H1 (cell line): ENCODE data around the gene COLEC11.

Experiments used
- EZH2 ChIP-seq: fragments of 200-600 bp; sonication (generic); IDR thresholded peaks from 2 replicates; pipeline ENCODE4 v1.7.1; 2012; ENCODE audit warnings: low read depth, mild to moderate bottlenecking, moderate library complexity, low read length, inconsistent platforms; ENCODE audit not compliant: severe bottlenecking
- POLR2A ChIP-seq, 2 experiments: IDR thresholded peaks; 1 replicate in 1 of 2; 2 replicates in 1 of 2; pipeline ENCODE4 v1.6.1; 2011; ENCODE audit warnings: low read depth in 2 of 2, low read length in 2 of 2, mild to moderate bottlenecking in 2 of 2; ENCODE audit errors: control extremely low read depth in 1 of 2
- POLR2AphosphoS5 ChIP-seq: IDR thresholded peaks from 2 replicates; pipeline ENCODE4 v1.6.1; 2011; ENCODE audit warnings: low read depth, low read length
- TF ChIP-seq, protein P1 (sequence below), 3 experiments: IDR thresholded peaks; 1 replicate in 2 of 3; 2 replicates in 1 of 3; pipeline versions ENCODE4 v1.5.1 to v1.6.1; 2011; ENCODE audit warnings: low read length in 3 of 3, mild to moderate bottlenecking in 3 of 3, inconsistent platforms in 2 of 3, low read depth in 1 of 3, moderate library complexity in 1 of 3; ENCODE audit not compliant: insufficient read depth in 1 of 3; ENCODE audit errors: control extremely low read depth in 1 of 3
- TF ChIP-seq, protein P2 (sequence below): IDR thresholded peaks from 2 replicates; pipeline ENCODE4 v1.6.1; 2012; ENCODE audit warnings: low read length, inconsistent platforms

DNA sequence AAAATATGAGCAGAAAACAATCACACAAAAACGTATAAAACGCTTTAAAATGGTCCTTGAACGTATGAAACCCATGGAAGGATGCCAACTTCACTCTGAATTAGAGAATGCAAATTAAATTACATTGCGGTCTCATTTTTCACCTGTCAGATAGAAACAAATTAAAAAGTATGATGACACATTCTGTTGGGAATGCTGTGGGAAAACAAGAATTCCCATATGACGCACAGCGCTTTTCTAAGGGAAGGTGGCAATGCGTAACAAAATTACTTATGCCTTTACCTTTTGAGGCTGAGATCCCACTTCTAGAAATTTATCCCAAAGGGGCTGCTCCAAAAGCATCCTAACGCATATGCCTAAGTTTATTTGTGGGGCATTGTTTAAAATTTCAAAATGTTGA is 23.6 kb upstream of the COLEC11 start:
- TF ChIP-seq, protein P1, sequence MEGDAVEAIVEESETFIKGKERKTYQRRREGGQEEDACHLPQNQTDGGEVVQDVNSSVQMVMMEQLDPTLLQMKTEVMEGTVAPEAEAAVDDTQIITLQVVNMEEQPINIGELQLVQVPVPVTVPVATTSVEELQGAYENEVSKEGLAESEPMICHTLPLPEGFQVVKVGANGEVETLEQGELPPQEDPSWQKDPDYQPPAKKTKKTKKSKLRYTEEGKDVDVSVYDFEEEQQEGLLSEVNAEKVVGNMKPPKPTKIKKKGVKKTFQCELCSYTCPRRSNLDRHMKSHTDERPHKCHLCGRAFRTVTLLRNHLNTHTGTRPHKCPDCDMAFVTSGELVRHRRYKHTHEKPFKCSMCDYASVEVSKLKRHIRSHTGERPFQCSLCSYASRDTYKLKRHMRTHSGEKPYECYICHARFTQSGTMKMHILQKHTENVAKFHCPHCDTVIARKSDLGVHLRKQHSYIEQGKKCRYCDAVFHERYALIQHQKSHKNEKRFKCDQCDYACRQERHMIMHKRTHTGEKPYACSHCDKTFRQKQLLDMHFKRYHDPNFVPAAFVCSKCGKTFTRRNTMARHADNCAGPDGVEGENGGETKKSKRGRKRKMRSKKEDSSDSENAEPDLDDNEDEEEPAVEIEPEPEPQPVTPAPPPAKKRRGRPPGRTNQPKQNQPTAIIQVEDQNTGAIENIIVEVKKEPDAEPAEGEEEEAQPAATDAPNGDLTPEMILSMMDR (IDR thresholded peaks at IDR 0.05; ENCODE audit: control extremely low read depth in 1 of 3, insufficient read depth in 1 of 3, low read depth in 1 of 3, low read length in 3 of 3): no peak
- TF ChIP-seq POLR2AphosphoS5 (no peak), EZH2 (no peak), POLR2A (IDR thresholded peaks at IDR 0.05; ENCODE audit: control extremely low read depth in 1 of 2, low read depth in 2 of 2, low read length in 2 of 2) (no peak)
- TF ChIP-seq, protein P2, sequence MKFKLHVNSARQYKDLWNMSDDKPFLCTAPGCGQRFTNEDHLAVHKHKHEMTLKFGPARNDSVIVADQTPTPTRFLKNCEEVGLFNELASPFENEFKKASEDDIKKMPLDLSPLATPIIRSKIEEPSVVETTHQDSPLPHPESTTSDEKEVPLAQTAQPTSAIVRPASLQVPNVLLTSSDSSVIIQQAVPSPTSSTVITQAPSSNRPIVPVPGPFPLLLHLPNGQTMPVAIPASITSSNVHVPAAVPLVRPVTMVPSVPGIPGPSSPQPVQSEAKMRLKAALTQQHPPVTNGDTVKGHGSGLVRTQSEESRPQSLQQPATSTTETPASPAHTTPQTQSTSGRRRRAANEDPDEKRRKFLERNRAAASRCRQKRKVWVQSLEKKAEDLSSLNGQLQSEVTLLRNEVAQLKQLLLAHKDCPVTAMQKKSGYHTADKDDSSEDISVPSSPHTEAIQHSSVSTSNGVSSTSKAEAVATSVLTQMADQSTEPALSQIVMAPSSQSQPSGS: no peak
